HG03280 (cell line): ENCODE measurements around the gene LRRC52.

Source experiments
- ATAC-seq: cut with Tn5 transposase; IDR thresholded peaks from one replicate; pipeline ENCODE4 v1.9.1; 2021; ENCODE audit warnings: mild to moderate bottlenecking, moderate library complexity; ENCODE audit not compliant: unreplicated experiment

LRRC52 gene

DNA sequence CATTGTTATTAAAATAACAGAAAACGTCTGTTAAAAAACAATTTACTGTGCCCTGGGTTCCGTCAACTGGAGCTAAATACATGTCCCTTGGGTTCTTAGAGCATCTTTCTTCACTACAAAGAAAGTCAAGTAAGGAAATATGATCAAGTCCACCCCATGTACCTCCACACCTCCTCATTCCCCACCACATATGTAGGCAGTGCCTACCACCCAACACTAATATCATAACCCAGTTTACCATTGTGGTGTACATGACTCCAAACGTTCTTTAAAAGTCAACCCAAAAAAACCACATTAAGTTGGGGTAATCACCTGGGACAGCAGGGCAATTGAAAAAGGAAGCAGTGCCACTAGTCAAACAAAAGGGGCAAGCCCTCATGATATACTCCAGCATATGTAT lies 7.8 kb upstream of the LRRC52 start:
- no peak for ATAC-seq

DNA sequence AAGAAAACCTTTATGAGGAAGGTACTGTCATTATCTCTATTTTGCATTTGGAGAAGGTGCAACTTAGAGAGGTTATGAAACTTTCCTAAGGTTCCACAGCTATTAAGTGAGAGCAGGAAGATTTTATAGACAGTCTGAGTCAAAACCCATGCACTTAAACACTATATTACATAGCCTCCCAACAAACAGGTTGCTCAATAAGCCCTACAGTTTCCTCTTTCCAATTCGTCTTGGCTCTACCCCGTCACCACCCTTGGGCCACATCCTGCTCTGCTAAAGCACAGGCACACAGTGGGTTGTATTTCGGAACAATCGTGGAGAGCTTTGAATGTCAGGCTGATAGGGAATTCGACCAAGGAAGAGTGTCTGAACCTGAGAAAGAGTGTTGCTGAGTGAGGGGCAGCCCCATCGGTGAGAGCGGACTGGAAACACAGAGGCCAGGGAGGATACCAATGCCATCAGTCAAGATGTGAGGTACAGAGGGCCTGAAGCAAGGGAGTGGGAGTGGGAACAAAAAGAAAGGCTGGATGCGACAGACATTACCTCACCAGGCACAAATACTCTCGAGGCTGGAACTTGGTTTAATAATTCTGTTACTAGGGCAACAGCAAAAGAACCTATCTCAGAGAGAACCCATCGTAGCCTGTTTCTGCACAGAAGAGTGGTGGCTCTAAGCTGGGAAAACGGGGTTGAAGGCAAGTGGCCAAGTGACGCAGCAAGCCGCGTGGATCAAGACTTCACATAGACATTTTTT lies 6.3 kb upstream of the LRRC52 start:
- ATAC-seq: no peak

DNA sequence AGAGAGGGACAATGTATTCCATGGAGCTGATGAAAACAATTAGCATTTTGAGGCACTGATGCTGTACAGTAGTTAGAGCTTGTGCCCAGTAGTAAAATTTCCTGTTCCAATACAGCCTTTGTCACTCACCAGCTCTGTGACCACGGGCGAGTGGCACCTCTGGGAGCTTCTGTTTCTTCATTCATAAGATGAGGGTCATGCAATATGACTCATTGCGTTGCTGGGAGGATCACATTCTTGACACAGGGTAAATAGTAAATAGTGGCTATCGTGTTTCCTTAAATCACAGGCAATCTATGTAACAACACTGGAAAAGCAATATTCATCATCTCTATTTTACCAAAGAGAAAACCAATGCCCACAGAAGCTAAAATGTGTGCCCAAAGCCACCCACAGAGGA lies 4.5 kb upstream of the LRRC52 start:
- ATAC-seq: no peak

DNA sequence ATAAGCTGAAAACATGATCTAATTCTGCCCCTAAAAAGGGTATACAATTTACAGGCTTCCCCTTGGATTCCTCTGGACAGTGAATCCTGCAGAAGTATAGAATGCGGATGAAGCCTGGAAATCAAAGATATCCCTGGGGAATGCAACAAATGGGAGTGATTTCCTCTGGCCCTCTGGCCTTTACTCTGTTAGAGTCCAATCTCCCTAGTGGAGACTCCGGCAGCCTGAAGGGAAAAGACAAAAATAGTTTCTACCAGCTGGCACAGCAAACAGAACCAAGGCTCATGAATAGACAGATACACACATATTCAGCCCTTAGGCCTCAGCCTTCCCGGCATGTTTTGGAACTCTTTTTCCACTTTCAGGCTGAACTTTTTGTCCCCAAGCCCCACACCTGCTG lies 3.9 kb upstream of the LRRC52 start:
- ATAC-seq: no peak

DNA sequence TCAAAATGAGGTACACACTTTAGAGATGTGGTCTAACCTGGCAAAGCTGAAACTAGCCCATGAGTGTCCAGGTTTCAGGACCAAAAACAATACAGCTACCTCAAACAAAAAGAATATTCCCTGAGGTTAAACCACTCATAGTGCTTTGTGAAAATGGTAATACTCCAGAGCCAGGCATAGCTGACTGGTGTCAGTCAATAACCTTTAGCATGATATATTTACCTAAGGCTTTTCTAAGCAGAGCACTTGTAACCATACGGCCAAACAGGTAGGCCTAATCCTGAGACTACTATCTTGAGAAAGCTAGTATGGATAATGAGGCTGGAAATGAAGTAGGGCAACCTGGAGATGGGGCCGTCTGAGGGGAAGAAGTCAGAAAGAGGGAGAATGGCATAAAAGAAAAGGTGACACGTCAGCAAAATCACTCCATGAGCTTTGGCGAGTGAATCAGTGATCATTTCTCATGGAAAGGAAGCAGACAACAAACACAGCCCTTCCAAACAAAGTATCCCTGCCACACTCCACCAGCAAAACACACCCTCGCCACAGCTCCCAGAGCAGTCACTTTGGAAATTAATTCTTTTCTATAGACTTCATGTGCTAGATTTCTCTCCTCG lies 1.7 kb upstream of the LRRC52 start:
- ATAC-seq: no peak

DNA sequence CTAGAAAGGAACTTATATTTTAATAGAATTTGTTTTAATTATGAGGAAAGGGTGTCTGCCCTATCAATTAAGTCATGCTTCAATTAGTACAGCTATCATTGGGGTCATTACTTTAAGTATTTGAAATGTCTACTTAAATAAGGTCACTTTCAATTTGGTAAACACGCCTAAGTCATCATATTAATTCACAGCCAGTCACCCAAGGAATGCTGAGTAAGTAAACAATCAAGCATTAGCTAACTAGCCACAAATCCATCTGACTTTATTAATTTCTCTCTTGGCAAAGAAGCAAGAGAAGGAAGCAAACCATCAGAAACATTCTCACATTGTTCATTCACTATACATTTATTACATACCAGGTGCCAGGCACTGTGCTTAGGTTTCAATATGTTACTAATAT lies 1.2 kb upstream of the LRRC52 start:
- ATAC-seq: no peak

DNA sequence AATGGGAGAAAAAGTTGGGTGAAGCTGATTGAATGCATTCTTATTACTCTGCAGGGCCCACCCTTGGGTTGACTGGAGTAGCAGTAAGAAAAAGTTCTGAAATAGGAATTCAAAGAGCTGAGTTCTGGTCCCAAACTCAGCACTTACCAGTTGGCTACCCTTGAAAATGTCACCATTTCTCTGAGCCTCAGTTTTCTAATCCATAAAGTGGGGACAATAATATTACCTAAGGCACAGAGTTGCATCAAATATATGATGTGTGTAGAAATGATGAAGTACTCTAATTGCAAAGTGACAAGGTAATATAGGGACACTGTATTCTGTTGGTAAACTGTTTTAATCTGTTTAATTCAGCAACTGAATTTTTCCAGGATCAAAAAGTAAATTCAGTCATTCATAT lies 1.2 kb downstream of the LRRC52 start:
- ATAC-seq: no peak

DNA sequence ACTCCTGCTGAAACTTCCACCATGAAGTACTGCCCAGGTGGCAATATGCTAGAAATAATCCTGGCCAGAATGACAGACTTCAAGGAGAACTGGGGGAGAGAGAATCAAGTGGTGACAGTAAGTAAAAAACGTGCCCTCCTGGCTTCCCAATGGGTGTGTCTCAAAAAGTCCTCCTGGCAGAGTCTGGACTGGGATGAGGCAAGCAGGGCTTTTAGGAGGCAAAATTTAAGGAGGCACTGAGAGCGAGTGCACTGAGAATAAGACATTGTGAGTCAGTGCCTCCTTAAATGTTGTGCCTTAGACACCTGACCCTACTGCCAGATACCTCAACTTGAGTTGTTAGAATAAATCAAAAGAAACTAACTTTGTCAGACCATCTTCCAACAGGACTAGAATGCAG lies 2.2 kb downstream of the LRRC52 start:
- ATAC-seq: no peak

DNA sequence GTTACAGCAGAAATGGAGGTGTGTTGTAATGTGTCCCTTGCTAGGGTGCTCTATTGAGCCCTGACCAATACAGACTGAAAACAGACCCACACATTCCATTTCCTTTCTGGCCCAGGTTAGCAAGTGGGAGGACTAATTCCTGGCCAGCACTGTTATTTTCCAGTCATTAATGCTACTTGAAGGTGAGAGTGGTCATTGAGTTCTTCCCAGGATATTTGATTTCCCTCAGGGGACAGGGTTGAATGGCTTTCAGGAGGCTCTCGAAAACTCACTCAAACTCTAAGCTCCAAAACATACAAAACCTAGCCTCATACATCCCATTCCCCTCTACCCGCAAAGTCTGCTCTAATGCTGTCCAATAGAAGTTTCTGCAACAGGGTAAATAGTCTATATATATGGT lies 6.2 kb downstream of the LRRC52 start:
- no peak for ATAC-seq

DNA sequence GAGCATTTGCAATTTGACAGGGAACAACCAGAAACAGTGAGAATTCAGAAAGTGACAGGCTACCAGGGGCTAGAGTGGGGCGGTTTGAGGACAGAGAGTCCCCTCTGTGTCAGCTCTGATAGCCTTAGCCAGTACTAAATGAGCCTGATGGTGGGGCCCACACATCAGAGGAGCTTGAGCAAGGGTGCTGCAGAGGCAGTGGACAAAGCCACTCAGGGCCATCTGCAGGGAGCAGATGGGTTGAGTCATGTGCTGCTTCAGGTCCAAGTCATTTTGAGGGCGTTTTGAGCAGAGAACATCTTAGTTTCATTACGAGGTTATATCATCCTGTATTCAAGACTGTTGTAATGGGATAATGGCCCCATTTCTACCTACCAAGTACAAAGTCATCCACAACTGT lies 7.7 kb downstream of the LRRC52 start:
- no peak for ATAC-seq

DNA sequence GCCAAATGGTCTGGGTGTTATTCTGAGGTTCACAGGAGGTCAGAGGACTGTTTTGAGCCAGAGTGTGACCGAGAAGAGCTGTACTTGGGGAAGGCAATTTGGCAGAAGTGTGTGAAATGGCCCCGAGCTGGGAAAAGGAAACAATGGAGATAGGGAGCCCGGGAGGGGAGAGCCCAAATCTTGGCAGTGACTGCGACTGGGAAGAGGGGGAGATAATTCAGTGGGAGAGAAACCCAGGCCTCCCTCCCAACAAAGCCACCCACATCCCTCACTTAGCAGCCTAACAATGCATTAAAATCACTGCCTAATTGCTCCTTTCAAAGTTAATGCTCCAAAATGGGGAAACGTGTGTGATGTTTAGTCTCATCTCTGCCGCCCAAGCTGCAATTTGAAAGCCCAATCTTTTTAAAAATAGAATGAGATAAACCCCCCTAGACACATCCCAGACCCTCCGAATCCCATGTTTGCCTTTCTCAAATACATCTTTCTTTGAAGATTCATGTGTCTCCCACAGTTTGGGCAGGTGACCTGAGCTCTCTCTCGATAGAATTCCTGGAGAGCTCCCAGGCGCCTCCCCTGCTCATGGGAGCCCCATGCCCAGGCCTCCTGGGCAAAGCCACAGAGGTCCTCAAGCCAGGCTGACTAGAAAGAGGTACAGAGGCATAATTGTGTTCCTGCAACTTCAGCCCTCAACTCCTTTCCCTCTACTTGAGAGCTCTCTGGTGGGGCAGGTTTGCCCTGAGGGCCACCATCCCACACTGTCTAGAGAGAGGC lies 17.3 kb downstream of the LRRC52 start:
- no peak for ATAC-seq

DNA sequence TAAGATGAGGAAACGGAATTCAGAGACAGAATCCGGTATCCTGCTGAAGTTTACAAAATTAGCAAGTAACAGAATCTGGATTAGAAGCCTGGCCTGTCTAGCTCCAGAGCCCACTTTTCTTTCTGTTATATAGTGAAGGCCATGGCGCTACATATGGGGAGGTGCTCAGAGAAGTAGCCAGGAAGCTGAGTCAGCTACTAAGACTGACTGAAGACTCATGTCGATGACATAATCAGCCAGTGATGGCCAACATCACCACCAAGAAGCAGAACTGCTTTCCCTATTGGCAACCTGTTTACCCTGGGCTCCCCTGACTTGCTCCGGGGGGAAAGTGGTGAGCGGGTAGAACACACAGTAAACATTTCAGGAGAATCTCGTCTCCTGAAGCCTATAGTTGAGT lies 18.8 kb downstream of the LRRC52 start:
- ATAC-seq: no peak

DNA sequence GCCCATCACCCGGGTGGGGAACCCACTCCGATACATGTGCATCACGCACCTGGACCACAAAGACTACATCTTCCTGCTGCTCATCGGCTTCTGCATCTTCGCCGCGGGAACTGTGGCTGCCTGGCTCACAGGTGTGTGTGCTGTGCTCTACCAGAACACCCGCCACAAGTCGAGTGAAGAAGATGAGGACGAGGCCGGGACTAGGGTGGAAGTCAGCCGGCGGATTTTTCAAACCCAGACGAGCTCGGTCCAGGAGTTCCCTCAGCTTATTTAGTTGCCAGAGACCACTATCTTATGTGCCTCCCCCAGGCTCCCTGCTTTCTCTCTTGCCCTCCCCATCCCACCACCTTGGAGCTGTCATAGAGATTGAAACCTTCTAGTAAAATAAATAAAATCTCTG lies 19.8 kb downstream of the LRRC52 start:
- ATAC-seq: no peak

DNA sequence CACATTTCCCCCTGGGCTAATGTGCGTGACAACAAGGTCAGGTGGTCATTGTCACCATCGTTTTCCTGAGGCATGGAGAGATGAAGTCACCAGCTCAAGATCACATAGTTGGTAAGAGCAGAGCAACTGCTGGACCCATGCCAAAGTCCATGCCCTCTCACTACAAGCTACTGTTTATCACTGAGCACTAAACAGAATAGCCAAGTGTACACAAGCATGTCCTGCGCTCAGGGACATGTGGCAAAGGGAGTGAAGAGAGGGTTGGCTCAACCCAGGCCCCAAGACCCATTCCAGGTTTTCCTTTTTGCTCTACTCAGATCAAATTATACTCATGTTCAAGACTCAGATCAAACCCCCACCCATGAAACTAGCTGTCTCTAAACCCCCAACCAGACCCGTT lies 20.8 kb downstream of the LRRC52 start:
- no peak for ATAC-seq

DNA sequence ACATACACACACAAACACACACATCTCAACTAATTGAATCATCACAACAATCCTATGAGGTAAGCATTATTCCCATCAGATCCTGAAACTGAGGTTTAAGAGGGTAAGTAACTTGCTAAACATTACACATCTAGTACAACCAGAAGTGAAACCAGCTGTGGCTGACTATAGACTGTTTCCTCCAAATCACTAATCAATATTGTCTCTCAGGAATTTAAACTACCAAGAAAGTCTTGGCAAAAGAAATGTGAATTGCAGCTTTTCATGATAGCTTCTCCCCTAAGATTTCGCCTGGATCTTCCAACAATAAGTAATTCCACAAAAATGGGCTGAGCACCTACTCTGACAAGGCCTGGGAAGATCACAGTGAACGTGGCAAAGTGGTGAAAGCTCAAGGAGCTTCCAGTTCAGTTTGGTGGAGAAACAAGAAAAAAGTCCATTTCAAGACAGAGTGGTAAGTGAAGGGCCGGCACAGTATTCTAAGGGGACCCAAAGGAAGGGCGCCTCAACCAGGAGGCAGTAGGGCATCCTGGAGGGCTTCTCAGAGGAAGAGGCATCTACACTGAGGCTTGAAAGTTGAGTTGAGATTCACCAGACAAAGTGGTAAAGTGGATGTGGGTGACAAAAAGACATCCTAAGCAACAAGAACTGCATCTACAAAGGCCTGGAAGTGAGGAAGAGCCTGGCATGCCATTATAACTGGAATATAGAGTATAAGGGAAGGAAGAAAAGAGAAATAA lies 22.1 kb downstream of the LRRC52 start:
- no peak for ATAC-seq

DNA sequence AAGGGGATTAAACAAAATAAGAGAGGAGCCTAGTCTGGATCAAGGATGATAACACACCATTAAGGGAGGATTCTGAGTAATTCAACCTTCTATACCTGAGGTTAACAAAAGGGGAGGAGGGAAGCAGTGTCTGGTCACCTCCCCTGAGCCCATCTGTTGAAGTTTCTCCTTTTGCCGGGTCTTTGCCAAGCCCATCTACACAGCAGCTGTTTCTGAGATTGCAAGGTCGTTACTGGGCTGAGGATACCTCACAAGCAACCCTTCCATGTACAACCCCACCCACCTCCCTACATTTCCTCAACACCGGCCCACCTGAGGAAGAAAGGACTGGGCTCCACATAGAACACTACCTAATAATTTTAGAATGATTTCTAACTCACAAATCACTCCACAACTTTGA lies 26.3 kb downstream of the LRRC52 start:
- no peak for ATAC-seq

DNA sequence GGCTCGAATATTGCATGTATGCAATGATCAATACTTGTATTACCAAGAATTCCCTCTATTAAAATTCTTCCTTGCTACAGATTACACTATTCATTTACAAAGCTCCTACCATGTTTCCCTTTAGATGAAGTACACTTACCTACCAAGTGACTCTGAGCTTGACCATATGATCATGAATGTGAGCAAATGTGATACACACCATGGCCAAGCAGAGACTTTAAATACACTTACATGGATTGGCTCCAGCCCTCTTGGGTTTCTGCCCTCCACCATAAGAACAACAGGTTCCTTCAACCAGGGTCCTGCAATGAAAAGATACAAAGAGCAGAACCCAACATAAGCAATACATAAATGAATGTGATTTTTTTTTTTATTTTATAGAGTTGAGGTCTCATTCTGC lies 30.0 kb downstream of the LRRC52 start:
- ATAC-seq: no peak

DNA sequence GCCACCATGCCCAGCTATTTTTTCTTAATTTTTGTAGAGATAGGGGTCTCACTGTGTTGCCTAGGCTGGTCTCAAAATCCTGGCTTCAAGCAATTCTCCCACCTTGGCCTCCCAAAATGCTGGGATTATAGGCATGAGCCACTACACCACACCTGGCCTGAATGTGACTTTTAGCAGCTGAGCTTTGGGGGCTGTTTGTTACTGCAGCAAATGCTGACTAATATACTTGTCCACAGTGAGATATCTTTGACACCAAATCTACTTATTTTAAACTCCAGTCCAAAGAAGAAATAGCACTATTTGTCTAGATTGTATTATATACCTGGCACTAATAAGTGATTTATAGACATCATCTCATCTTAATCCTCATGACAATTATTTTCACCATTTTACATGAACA lies 30.5 kb downstream of the LRRC52 start:
- ATAC-seq: no peak

DNA sequence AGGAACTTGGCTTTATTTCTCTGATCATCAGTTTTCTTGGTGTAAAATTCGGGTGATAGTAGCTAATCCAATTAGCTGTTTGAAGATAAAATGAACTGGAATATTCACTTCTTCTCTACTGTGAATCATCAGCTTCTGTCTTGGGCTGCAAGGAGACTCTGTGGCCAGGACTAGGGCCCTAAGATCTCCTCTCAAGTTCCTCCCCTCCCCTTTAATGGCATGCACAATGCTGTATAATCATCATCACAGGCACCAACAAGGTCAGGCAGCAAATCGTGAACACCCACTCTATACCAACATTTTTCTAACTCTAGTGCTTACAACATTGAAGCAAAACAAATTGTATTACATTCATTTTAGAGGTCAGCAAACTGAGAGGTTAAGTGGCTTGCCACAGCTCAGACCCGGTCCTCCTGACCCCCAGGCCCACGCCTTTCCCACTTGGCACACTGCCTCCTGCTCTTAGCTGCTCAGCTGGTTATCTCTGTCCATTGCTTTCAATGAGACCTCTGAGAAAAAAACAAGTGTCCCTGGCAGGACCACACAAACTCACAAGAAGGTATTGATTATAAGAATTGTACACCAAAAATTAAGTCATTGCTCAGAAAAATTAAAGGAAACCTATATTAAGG lies 31.8 kb downstream of the LRRC52 start:
- no peak for ATAC-seq

DNA sequence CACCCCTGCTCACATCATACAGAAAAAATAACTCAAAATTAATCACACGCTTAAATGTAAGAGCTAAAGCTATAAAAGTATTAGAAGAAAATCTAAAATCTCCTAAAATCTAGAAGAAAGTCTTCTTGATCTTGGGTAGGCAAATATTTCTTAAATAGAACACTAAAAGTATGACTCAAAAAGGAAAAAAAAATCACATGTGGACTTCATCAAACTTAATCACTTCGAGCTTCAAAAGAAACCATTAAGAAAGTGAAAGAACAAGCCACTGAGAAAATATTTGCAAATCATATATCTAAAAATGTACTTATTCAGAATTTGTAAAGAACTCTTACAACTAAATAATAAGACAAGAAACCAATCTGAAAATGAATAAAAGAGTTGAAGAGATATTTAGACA lies 32.7 kb downstream of the LRRC52 start:
- ATAC-seq: no peak

DNA sequence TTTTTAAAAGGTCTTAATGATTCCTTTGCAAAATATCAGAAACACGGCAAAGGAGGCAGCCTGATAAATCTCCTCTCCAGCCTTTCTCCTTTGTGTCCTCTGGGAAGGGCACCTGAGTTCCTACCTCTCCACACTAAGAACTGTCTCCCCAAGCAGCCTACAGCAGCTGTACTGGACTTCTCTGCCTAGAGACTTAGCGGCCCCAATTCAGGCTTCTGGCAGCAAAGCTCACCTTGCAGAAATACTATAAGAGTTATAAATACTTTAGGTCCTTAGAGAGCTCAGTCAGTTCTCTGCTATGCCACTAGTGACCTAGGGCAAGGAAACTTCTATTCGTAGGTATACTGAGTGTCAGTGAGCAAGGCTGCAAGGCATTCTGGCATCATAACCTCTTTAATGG lies 33.9 kb downstream of the LRRC52 start:
- ATAC-seq: no peak
